IMR-90 (cell line): ENCODE data around the gene OLFML1.

Experiments used
- BHLHE40 ChIP-seq: fragments of 150-350 bp; IDR thresholded peaks from 2 replicates; pipeline ENCODE4 v1.6.1; 2016; ENCODE audit warnings: mild to moderate bottlenecking, low read depth, low read length
- CEBPB ChIP-seq: IDR thresholded peaks from 2 replicates; pipeline ENCODE4 v1.6.1; 2012; ENCODE audit warnings: low read depth, low read length, improper control_type of control experiment
- CHD1 ChIP-seq: IDR thresholded peaks from 2 replicates; pipeline ENCODE4 v1.6.1; 2012; ENCODE audit warnings: low read depth, low read length, improper control_type of control experiment
- MXI1 ChIP-seq: IDR thresholded peaks from 2 replicates; pipeline ENCODE4 v1.6.1; 2012; ENCODE audit warnings: low read depth, mild to moderate bottlenecking, low read length, moderate library complexity, borderline replicate concordance
- NFE2L2 ChIP-seq: fragments of 150-350 bp; IDR thresholded peaks from 2 replicates; pipeline ENCODE4 v1.6.1; 2016; ENCODE audit warnings: low read depth, mild to moderate bottlenecking, low read length
- POLR2A ChIP-seq: IDR thresholded peaks from 2 replicates; pipeline ENCODE4 v1.6.1; 2012; ENCODE audit warnings: mild to moderate bottlenecking, low read depth, low read length
- RAD21 ChIP-seq: IDR thresholded peaks from 2 replicates; pipeline ENCODE4 v1.6.1; 2012; ENCODE audit warnings: low read length, improper control_type of control experiment
- RFX5 ChIP-seq: IDR thresholded peaks from 2 replicates; pipeline ENCODE4 v1.8.0; 2012; ENCODE audit warnings: low read depth, mild to moderate bottlenecking, low read length, moderate library complexity
- SMC3 ChIP-seq: fragments of 150-350 bp; IDR thresholded peaks from 2 replicates; pipeline ENCODE4 v1.6.1; 2016; ENCODE audit warnings: low read depth, mild to moderate bottlenecking, antibody characterized with exemption, low read length, moderate library complexity
- TF ChIP-seq, protein P1 (sequence below): conservative IDR thresholded peaks from 2 replicates; pipeline ENCODE4 v1.5.1; 2012; ENCODE audit warnings: mild to moderate bottlenecking, low read depth, low read length, improper control_type of control experiment
- TF ChIP-seq, protein P2 (sequence below): fragments of 150-350 bp; IDR thresholded peaks from 2 replicates; pipeline ENCODE4 v1.6.1; 2017; ENCODE audit warnings: mild to moderate bottlenecking, antibody characterized with exemption, low read length, low read depth
- TF ChIP-seq, protein P3 (sequence below): fragments of 150-350 bp; IDR thresholded peaks from 2 replicates; pipeline ENCODE4 v1.6.1; 2016; ENCODE audit warnings: low read depth, mild to moderate bottlenecking, low read length, moderate library complexity, borderline replicate concordance

GRCh38 chr11:7457211-7457610 is 28.1 kb upstream of the OLFML1 start:
- TF ChIP-seq, protein P1, sequence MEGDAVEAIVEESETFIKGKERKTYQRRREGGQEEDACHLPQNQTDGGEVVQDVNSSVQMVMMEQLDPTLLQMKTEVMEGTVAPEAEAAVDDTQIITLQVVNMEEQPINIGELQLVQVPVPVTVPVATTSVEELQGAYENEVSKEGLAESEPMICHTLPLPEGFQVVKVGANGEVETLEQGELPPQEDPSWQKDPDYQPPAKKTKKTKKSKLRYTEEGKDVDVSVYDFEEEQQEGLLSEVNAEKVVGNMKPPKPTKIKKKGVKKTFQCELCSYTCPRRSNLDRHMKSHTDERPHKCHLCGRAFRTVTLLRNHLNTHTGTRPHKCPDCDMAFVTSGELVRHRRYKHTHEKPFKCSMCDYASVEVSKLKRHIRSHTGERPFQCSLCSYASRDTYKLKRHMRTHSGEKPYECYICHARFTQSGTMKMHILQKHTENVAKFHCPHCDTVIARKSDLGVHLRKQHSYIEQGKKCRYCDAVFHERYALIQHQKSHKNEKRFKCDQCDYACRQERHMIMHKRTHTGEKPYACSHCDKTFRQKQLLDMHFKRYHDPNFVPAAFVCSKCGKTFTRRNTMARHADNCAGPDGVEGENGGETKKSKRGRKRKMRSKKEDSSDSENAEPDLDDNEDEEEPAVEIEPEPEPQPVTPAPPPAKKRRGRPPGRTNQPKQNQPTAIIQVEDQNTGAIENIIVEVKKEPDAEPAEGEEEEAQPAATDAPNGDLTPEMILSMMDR = no peak
- TF ChIP-seq, protein P2, sequence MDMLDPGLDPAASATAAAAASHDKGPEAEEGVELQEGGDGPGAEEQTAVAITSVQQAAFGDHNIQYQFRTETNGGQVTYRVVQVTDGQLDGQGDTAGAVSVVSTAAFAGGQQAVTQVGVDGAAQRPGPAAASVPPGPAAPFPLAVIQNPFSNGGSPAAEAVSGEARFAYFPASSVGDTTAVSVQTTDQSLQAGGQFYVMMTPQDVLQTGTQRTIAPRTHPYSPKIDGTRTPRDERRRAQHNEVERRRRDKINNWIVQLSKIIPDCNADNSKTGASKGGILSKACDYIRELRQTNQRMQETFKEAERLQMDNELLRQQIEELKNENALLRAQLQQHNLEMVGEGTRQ = no peak
- TF ChIP-seq MXI1 = no peak
- no peak for TF ChIP-seq NFE2L2
- no peak for TF ChIP-seq BHLHE40
- no peak for TF ChIP-seq CEBPB
- TF ChIP-seq POLR2A = no peak
- no peak for TF ChIP-seq SMC3
- TF ChIP-seq CHD1 = no peak
- TF ChIP-seq RFX5 = no peak
- TF ChIP-seq, protein P3, sequence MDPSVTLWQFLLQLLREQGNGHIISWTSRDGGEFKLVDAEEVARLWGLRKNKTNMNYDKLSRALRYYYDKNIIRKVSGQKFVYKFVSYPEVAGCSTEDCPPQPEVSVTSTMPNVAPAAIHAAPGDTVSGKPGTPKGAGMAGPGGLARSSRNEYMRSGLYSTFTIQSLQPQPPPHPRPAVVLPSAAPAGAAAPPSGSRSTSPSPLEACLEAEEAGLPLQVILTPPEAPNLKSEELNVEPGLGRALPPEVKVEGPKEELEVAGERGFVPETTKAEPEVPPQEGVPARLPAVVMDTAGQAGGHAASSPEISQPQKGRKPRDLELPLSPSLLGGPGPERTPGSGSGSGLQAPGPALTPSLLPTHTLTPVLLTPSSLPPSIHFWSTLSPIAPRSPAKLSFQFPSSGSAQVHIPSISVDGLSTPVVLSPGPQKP = no peak
- TF ChIP-seq RAD21 = no peak
